HG03521 (cell line): ENCODE measurements around the gene ZNF839.
A peak's percentile ranks its signal among the peaks of the same experiment; 100 is the strongest.

Experiments
- ATAC-seq: cut with Tn5 transposase; IDR thresholded peaks from one replicate; pipeline ENCODE4 v1.9.1; 2021; ENCODE audit warnings: mild to moderate bottlenecking, moderate library complexity; ENCODE audit not compliant: unreplicated experiment

Gene ZNF839

GRCh38 chr14:102371361-102371760, 51.8 kb downstream of the ZNF839 start:
- no peak for ATAC-seq

GRCh38 chr14:102373110-102373509, 53.6 kb downstream of the ZNF839 start:
- no peak for ATAC-seq

GRCh38 chr14:102374264-102374663, 54.7 kb downstream of the ZNF839 start:
- ATAC-seq, result no peak

- ATAC-seq, result peak; percentile 47
These were observed 55.6 kb downstream of the ZNF839 start for GRCh38 chr14:102375119-102375518.

- no peak for ATAC-seq
These were observed 58.1 kb downstream of the ZNF839 start for GRCh38 chr14:102377696-102378095.

GRCh38 chr14:102378830-102379229, 59.3 kb downstream of the ZNF839 start:
- no peak for ATAC-seq

GRCh38 chr14:102387086-102387485, 67.5 kb downstream of the ZNF839 start:
- no peak for ATAC-seq

- no peak for ATAC-seq
These were observed 69.7 kb downstream of the ZNF839 start for GRCh38 chr14:102389246-102389645.

- ATAC-seq, result no peak
These were observed 70.7 kb downstream of the ZNF839 start for GRCh38 chr14:102390064-102390855.
